Neural cell (in vitro differentiated cells): Measurements from ENCODE around the gene NRXN2. TPM values are rescaled to one million over a fixed set of nuclear protein-coding genes. Genes with fewer than 3 reads are reported as not detected.

Experiments used
- H2AFZ ChIP-seq: fragments of 200-600, 300-800 bp; sonication (generic), shearing (Covaris generic); 2 replicates; pipeline ENCODE4 v1.6.0; 2014; ENCODE audit warnings: low read depth, mild to moderate bottlenecking, antibody characterized with exemption, low read length, moderate library complexity
- H3F3A ChIP-seq: fragments of 200-600 bp; shearing (Covaris generic); 2 replicates; pipeline ENCODE4 v1.6.1; 2016; ENCODE audit warnings: mild to moderate bottlenecking, moderate library complexity, mixed read lengths, antibody characterized with exemption, low read length; ENCODE audit not compliant: insufficient read depth, poor library complexity, severe bottlenecking
- H3K27ac ChIP-seq: fragments of 200-600, 300-800 bp; sonication (generic), shearing (Covaris generic); 2 replicates; pipeline ENCODE4 v1.5.1; 2014; ENCODE audit warnings: mild to moderate bottlenecking, low read length, moderate library complexity
- H3K27me3 ChIP-seq: fragments of 300-800, 200-600 bp; sonication (generic), shearing (Covaris generic); 2 replicates; pipeline ENCODE4 v1.6.0; 2014; ENCODE audit warnings: mild to moderate bottlenecking, low read depth, low read length, moderate library complexity; ENCODE audit not compliant: insufficient read depth
- H3K36me3 ChIP-seq: fragments of 300-800, 200-600 bp; sonication (generic), shearing (Covaris generic); 2 replicates; pipeline ENCODE4 v1.5.1; 2014; ENCODE audit warnings: mild to moderate bottlenecking, antibody characterized with exemption, low read length, moderate library complexity; ENCODE audit not compliant: insufficient read depth
- H3K4me2 ChIP-seq: fragments of 300-800, 200-600 bp; sonication (generic), shearing (Covaris generic); 2 replicates; pipeline ENCODE4 v1.6.0; 2014; ENCODE audit warnings: mild to moderate bottlenecking, low read length
- H3K4me3 ChIP-seq: fragments of 300-800, 200-600 bp; sonication (generic), shearing (Covaris generic); 2 replicates; pipeline ENCODE4 v1.5.1; 2014; ENCODE audit warnings: mild to moderate bottlenecking, low read length, moderate library complexity
- H3K79me2 ChIP-seq: fragments of 200-600 bp; shearing (Covaris generic); replicated peaks from 2 replicates; pipeline ENCODE4 v1.6.0; 2014; ENCODE audit warnings: mild to moderate bottlenecking, low read length, moderate library complexity; ENCODE audit not compliant: insufficient read depth
- H3K9ac ChIP-seq: fragments of 300-800, 200-600 bp; sonication (generic), shearing (Covaris generic); 2 replicates; pipeline ENCODE4 v1.6.1; 2016; ENCODE audit warnings: mild to moderate bottlenecking, low read length, mixed read lengths
- H3K9me2 ChIP-seq: fragments of 200-600 bp; shearing (Covaris generic); 2 replicates; pipeline ENCODE4 v1.6.1; 2016; ENCODE audit warnings: mild to moderate bottlenecking, low read length, mixed read lengths; ENCODE audit not compliant: insufficient read depth
- H3K9me3 ChIP-seq: fragments of 200-600, 300-800 bp; sonication (generic), shearing (Covaris generic); 2 replicates; pipeline ENCODE4 v1.6.1; 2016; ENCODE audit warnings: mild to moderate bottlenecking, mixed run types, low read length, moderate library complexity, mixed read lengths
- H4K20me1 ChIP-seq: fragments of 200-600 bp; shearing (Covaris generic); 2 replicates; pipeline ENCODE4 v1.6.1; 2016; ENCODE audit warnings: mild to moderate bottlenecking, mixed run types; ENCODE audit not compliant: insufficient read depth
- EP300 ChIP-seq: fragments of 450-650 bp; conservative IDR thresholded peaks from 2 replicates; pipeline ENCODE4 v1.6.1; 2014; ENCODE audit warnings: antibody characterized with exemption, mild to moderate bottlenecking, moderate library complexity; ENCODE audit not compliant: poor library complexity, severe bottlenecking
- EZH2 ChIP-seq: fragments of 200-600, 300-800 bp; shearing (Covaris generic), sonication (generic); IDR thresholded peaks from 2 replicates; pipeline ENCODE4 v1.6.1; 2014; ENCODE audit warnings: antibody characterized with exemption, low read length, borderline replicate concordance, mild to moderate bottlenecking; ENCODE audit not compliant: insufficient read depth, poor library complexity, severe bottlenecking
- MXI1 ChIP-seq: fragments of 450-650 bp; conservative IDR thresholded peaks from 2 replicates; pipeline ENCODE4 v1.6.1; 2014; ENCODE audit warnings: antibody characterized with exemption, mild to moderate bottlenecking; ENCODE audit not compliant: poor library complexity, severe bottlenecking
- POLR2AphosphoS5 ChIP-seq: IDR thresholded peaks from 2 replicates; pipeline ENCODE4 v1.6.1; 2012
- RAD21 ChIP-seq: fragments of 450-650 bp; conservative IDR thresholded peaks from 2 replicates; pipeline ENCODE4 v1.6.1; 2014; ENCODE audit warnings: antibody characterized with exemption, mild to moderate bottlenecking, moderate library complexity
- SMC3 ChIP-seq: fragments of 450-650 bp; conservative IDR thresholded peaks from 2 replicates; pipeline ENCODE4 v1.6.1; 2014; ENCODE audit warnings: antibody characterized with exemption, mild to moderate bottlenecking, moderate library complexity; ENCODE audit not compliant: poor library complexity
- TAF1 ChIP-seq: IDR thresholded peaks from 2 replicates; pipeline ENCODE4 v1.6.1; 2012; ENCODE audit warnings: low read depth
- polyA plus RNA-seq: library from polyadenylated mRNA; depleted of rRNA; stranded (reverse); fragments of >200 nt; gene quantifications from 2 replicates; pipeline ENCODE4 v1.2.3, GENCODE V29; 2014
- TF ChIP-seq, protein P1 (sequence below): IDR thresholded peaks from 2 replicates; pipeline ENCODE4 v1.6.1; 2012; ENCODE audit warnings: borderline replicate concordance
- TF ChIP-seq, protein P2 (sequence below): fragments of 450-650 bp; IDR thresholded peaks from 2 replicates; pipeline ENCODE4 v1.5.1; 2014; ENCODE audit warnings: antibody characterized with exemption, mild to moderate bottlenecking, moderate library complexity; ENCODE audit not compliant: poor library complexity, severe bottlenecking

NRXN2 gene
- polyA plus RNA-seq, 1 donor from 2014 or later: 68.0 TPM

DNA sequence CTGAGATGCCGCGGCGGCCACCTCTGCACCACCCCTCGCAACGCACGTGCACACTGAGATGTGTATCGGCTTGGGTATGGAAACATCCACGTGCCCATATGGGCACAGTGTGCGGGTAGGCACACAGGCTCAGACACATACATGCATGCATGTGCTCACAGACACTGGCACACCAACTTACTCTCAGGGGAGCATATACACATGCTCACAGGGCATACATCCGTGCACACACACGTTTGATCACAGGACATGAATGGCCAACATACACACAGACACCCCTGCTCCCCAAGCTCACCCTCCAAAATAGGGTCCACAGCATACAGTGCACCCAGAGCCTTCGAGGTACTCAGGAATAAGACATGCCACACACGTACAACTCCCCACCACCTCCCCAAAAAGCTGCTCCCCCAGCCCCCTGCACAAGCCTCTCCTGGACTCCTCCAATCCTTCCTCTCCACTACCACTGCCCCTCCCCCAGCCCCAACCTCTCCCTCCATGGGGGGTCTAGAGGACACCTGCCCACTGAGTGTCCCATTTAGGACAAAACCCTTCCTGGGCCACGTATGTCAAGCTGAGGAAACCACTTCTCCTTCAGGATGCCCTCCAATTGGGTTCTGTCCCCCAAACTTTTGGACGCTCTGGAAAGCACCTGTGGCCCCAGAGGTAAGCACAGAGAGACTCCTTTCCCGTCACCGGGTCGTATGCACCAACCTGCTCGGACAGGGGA is 78.9 kb downstream of the NRXN2 start:
- Histone ChIP-seq H3K36me3 (no peaks in the 10 kb centered on the region), H3K27ac (peak overlapping the region; percentile 31), H3K9me2 (no peaks in the 10 kb centered on the region), H3F3A (no peaks in the 10 kb centered on the region), H3K79me2 (peaks cover 21% of the 10 kb centered on the region), H3K9me3 (no peaks in the 10 kb centered on the region), H3K4me2 (peak overlapping the region; percentile 62), H3K9ac (peak overlapping the region; percentile 86), H2AFZ (no peak overlapping the region), H3K27me3 (no peaks in the 10 kb centered on the region), H3K4me3 (peak overlapping the region; percentile 89), H4K20me1 (no peaks in the 10 kb centered on the region)
- TF ChIP-seq EZH2 (no peak), RAD21 (no peak), TAF1 (no peak), POLR2AphosphoS5 (peak; percentile 35), SMC3 (peak; percentile 30), MXI1 (peak; percentile 86), EP300 (no peak)
- TF ChIP-seq, protein P1, sequence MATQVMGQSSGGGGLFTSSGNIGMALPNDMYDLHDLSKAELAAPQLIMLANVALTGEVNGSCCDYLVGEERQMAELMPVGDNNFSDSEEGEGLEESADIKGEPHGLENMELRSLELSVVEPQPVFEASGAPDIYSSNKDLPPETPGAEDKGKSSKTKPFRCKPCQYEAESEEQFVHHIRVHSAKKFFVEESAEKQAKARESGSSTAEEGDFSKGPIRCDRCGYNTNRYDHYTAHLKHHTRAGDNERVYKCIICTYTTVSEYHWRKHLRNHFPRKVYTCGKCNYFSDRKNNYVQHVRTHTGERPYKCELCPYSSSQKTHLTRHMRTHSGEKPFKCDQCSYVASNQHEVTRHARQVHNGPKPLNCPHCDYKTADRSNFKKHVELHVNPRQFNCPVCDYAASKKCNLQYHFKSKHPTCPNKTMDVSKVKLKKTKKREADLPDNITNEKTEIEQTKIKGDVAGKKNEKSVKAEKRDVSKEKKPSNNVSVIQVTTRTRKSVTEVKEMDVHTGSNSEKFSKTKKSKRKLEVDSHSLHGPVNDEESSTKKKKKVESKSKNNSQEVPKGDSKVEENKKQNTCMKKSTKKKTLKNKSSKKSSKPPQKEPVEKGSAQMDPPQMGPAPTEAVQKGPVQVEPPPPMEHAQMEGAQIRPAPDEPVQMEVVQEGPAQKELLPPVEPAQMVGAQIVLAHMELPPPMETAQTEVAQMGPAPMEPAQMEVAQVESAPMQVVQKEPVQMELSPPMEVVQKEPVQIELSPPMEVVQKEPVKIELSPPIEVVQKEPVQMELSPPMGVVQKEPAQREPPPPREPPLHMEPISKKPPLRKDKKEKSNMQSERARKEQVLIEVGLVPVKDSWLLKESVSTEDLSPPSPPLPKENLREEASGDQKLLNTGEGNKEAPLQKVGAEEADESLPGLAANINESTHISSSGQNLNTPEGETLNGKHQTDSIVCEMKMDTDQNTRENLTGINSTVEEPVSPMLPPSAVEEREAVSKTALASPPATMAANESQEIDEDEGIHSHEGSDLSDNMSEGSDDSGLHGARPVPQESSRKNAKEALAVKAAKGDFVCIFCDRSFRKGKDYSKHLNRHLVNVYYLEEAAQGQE: no peak
- TF ChIP-seq, protein P2, sequence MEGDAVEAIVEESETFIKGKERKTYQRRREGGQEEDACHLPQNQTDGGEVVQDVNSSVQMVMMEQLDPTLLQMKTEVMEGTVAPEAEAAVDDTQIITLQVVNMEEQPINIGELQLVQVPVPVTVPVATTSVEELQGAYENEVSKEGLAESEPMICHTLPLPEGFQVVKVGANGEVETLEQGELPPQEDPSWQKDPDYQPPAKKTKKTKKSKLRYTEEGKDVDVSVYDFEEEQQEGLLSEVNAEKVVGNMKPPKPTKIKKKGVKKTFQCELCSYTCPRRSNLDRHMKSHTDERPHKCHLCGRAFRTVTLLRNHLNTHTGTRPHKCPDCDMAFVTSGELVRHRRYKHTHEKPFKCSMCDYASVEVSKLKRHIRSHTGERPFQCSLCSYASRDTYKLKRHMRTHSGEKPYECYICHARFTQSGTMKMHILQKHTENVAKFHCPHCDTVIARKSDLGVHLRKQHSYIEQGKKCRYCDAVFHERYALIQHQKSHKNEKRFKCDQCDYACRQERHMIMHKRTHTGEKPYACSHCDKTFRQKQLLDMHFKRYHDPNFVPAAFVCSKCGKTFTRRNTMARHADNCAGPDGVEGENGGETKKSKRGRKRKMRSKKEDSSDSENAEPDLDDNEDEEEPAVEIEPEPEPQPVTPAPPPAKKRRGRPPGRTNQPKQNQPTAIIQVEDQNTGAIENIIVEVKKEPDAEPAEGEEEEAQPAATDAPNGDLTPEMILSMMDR: no peak

DNA sequence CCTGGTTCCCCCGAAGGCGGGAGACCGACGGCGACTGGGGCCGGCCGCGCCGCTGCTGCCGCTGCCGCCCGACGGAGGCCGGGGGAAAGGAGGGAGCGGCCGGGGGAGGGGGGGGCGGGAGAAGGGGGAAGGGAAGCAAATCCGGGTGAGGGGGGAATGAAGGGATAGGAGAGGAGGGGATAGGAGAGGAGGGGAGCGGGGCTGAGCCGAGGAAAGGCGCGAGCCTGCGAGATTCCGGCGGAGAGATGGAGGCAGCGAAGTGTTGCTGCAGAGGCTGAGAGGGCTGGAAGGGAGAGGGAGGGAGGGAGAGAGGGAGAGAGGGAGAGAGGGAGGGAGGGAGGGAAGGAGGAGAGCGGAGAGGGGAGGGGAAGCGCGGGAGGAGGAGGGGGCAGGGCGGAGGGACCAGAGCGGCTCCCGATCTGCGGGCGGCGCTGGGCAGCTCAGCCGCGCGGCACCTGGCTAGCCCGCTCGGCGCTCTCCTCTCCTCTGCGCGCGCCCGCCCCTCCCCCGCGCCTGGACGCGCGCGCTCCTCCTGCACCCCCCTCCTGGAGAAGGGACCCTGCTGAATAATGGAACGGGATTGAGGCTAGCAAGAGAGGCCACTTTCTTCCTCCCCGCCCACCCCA is 79.6 kb downstream of the NRXN2 start:
- Histone ChIP-seq H3K4me2 (no peak overlapping the region), H3K27me3 (no peaks in the 10 kb centered on the region), H3K36me3 (no peaks in the 10 kb centered on the region), H3K9me2 (no peaks in the 10 kb centered on the region), H3K4me3 (peak overlapping the region; percentile 89), H3K9me3 (no peaks in the 10 kb centered on the region), H4K20me1 (no peaks in the 10 kb centered on the region), H2AFZ (no peak overlapping the region), H3F3A (no peaks in the 10 kb centered on the region), H3K9ac (peak overlapping the region; percentile 86), H3K27ac (peak overlapping the region; percentile 43), H3K79me2 (peaks cover 27% of the 10 kb centered on the region)
- TF ChIP-seq MXI1: no peak
- TF ChIP-seq POLR2AphosphoS5: peak; percentile 74
